Mucosa of stomach (tissue), 1 donor: ENCODE results near the gene NTRK2.

ENCODE experiments used
- H3K27me3 ChIP-seq: one replicate; pipeline ENCODE4 v1.7.0; 2013; ENCODE audit warnings: mild to moderate bottlenecking, low read length; ENCODE audit not compliant: control insufficient read depth, insufficient read depth
- H3K36me3 ChIP-seq: one replicate; pipeline ENCODE4 v1.7.0; 2013; ENCODE audit warnings: low read length; ENCODE audit not compliant: control insufficient read depth, insufficient read depth
- H3K4me1 ChIP-seq: one replicate; pipeline ENCODE4 v1.7.0; 2013; ENCODE audit warnings: mild to moderate bottlenecking, low read length; ENCODE audit not compliant: control insufficient read depth, insufficient read depth
- H3K4me3 ChIP-seq: one replicate; pipeline ENCODE4 v1.7.0; 2013; ENCODE audit warnings: low read length
- H3K9ac ChIP-seq: one replicate; pipeline ENCODE4 v1.7.0; 2013; ENCODE audit warnings: mild to moderate bottlenecking, low read length, moderate library complexity
- H3K9me3 ChIP-seq: one replicate; pipeline ENCODE4 v1.7.0; 2013; ENCODE audit warnings: mild to moderate bottlenecking, low read length, moderate library complexity; ENCODE audit not compliant: control insufficient read depth
- donor health status: Pancreatic carcinoma.

Gene NTRK2

DNA sequence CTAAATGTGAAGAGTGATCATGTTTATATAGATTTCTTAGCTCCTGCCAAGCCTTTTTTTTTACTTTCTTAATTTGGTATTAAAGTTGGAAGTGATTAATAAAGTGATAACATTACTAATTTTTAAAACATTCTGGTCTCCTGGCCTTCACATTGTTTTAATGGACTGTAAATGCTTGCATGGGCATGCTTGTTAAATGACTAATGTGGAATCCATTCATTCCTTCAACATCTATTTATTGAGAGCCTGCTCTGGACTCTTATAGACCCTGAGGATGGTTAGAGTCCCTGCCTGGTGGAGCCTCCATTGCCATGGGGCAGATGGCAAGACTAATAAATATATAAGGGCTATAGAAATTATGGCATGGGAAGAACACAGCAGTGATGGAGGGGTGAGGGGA is 103.5 kb downstream of the NTRK2 start:
- Histone ChIP-seq H3K9ac (no peak overlapping the region), H3K36me3 (no peaks in the 10 kb centered on the region), H3K9me3 (no peaks in the 10 kb centered on the region), H3K4me3 (no peak overlapping the region), H3K4me1 (no peaks in the 10 kb centered on the region), H3K27me3 (no peaks in the 10 kb centered on the region)

DNA sequence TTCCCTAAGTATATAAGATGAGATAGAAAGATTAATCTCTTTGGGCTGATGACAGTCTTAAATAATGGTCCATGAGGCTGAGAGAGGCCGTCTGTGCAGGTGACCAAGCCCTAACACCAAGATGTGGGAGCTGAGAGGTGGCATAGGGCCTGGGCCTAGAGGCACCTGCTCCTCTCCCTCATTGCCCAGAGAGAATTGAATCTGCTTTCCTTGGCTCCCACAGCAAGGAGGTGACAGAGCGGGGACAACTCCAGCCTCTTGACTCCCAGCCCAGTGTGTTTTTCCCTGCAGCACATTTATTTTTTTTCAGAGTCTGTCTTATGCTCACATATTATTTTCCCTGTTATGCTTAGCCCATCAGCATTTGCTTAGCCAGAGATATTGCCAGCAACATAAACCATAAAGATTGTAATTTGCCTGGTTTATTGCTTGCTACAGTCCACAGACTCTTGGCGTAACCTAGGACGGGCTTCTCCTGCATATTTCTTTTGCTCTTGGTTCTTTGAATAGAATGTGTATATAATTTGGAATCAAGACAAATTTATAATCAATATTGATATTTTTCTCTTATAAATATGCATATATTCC is 105.6 kb downstream of the NTRK2 start:
- Histone ChIP-seq H3K4me1 (no peaks in the 10 kb centered on the region), H3K4me3 (no peak overlapping the region), H3K27me3 (no peaks in the 10 kb centered on the region), H3K36me3 (no peaks in the 10 kb centered on the region), H3K9me3 (no peaks in the 10 kb centered on the region), H3K9ac (no peak overlapping the region)

GRCh38 chr9:84778570-84778969 is 109.0 kb downstream of the NTRK2 start:
- Histone ChIP-seq H3K9me3 (no peaks in the 10 kb centered on the region), H3K36me3 (no peaks in the 10 kb centered on the region), H3K4me1 (no peaks in the 10 kb centered on the region), H3K27me3 (no peaks in the 10 kb centered on the region), H3K4me3 (no peak overlapping the region), H3K9ac (no peak overlapping the region)

DNA sequence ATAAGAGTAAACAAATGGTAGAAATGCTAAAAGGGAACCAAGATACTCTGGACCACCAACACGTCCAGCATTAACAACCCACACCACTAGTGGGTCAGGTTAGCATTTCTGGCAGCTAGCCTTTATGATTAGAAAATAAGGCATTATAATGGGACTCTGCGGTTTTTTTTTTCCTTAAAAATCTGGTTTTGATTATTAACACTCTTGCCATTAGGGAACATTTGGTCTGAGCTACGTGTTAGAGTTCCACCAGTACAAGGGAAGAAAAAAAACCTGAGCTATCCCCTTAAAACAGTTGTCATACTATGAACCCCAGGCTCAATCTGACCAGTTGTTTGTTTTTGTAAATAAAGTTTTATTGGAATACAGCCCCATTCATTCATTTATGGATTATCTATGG is 110.4 kb downstream of the NTRK2 start:
- Histone ChIP-seq H3K4me1 (no peaks in the 10 kb centered on the region), H3K27me3 (no peaks in the 10 kb centered on the region), H3K4me3 (no peak overlapping the region), H3K9ac (no peak overlapping the region), H3K36me3 (no peaks in the 10 kb centered on the region), H3K9me3 (no peaks in the 10 kb centered on the region)

GRCh38 chr9:84780385-84780784 is 110.9 kb downstream of the NTRK2 start:
- H3K9ac ChIP-seq: no peak overlapping the region
- H3K4me3 ChIP-seq: no peak overlapping the region
- H3K9me3 ChIP-seq: no peaks in the 10 kb centered on the region
- H3K4me1 ChIP-seq: no peaks in the 10 kb centered on the region
- H3K36me3 ChIP-seq: no peaks in the 10 kb centered on the region
- H3K27me3 ChIP-seq: no peaks in the 10 kb centered on the region

DNA sequence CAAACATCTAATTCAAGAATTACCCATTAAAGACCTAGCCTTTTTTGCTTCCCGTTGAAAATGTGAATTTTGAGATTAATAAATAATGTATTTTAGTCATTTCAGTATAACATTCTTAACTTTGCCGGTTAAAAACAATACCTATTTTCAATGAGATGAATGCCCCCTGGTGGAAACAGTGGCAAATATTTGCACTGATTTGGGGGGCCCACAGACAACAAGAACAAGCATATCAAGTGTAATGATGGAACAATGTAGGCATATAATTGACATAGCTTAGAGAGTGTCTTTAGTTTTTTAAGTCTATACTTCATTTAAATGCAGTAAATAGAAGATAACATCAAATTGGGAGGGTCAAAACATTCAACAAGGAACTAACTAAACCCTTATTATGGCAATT is 111.9 kb downstream of the NTRK2 start:
- Histone ChIP-seq H3K4me3 (no peak overlapping the region), H3K4me1 (no peaks in the 10 kb centered on the region), H3K9me3 (no peaks in the 10 kb centered on the region), H3K27me3 (no peaks in the 10 kb centered on the region), H3K9ac (no peak overlapping the region), H3K36me3 (no peaks in the 10 kb centered on the region)

- Histone ChIP-seq H3K4me3 (no peak overlapping the region), H3K4me1 (no peaks in the 10 kb centered on the region), H3K9ac (no peak overlapping the region)
Observed at GRCh38 chr9:84781931-84782866, 112.7 kb downstream of the NTRK2 start.

DNA sequence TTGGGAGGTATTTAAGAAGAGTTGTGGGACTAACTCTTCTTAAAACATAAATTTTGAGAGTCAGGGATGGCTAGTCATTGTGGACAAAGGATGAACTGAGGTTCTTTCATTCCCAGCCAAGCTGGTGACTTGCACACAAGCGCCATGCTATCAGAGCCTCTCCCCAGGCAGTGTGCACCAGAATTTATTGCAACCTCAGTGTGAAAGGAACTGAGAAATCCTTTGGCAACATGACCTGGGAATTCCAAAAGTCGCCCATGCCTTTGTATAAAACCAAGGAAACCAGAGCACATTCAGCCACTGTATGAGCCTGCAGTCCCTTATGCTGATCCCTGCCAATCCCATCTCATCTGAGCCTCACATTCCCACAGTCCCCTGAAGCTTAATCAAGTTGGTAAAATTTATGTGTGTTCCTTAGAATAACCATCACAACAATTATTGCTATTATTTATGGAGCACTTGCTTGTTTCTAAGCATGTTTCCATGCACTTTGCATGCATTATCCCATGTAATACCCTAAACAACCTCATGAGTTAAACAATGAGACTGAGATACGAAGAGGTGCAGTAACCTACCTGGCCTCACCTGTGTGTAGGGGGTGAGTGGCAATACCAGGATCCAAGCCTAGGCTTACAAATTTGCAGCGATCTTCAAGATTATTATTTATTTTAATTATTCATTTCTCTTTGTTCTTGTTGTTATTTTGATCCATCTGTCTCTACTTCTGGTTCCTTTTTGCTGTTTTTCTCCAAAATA is 116.4 kb downstream of the NTRK2 start:
- no peaks in the 10 kb centered on the region for H3K4me1 ChIP-seq
- no peaks in the 10 kb centered on the region for H3K36me3 ChIP-seq
- no peaks in the 10 kb centered on the region for H3K27me3 ChIP-seq

More at GRCh38 chr9:84781931-84782866, 112.7 kb downstream of the NTRK2 start:
- Histone ChIP-seq H3K36me3 (no peaks in the 10 kb centered on the region), H3K27me3 (no peaks in the 10 kb centered on the region), H3K9me3 (no peaks in the 10 kb centered on the region)

DNA sequence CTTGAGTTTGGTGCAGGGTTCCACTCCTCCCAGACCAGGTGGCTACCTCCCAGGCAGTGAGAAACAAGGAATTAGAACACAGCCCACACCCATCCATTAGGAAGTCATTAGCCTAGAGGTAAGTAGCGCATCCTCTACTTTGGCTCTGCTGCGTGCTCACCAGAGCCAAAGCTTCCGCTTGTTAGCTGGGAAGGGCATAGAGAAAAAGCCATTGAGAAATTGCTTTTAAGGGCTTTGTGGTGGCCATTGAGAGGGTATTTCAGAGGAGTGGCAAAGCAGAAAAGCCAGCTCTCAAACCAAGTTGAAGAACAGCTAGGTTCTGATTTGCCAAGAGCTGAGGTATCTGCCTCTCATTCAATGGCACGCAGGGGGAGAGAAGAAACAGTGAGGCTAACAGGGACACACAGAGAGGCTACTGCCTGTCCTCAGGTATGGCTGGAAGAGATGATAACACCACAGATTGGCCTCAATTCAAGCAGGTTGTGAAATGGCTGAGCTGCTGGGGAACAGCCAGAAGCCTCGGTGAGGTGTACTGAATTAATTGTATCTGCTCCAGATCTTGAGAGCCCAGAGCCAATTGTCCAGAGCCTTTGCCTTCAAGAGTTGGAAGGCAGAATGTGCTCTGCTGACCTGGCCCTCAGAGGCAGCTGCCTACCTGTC is 119.4 kb downstream of the NTRK2 start:
- no peak overlapping the region for H3K4me3 ChIP-seq

More for the DNA sequence above, 116.4 kb downstream of the NTRK2 start:
- no peak overlapping the region for H3K9ac ChIP-seq
- H3K4me3 ChIP-seq: no peak overlapping the region
- H3K9me3 ChIP-seq: no peaks in the 10 kb centered on the region

DNA sequence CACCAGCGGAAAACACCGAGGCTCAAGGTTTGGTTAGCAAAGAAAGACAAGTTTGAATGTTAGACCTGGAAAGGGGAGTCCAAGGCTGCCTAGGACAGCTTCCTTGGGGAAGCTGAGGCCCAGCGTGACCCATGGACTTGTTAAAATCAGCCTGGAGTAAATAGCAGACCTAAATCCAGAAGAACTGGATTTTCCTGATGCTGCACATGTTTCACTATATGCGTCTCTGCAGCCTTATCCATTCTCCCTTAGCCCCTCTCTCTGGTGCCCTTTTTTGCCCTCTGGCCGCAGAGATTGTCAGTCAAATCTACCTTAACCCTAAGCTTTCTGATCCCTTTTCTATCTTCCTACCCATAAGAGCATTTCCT is 119.9 kb downstream of the NTRK2 start:
- no peaks in the 10 kb centered on the region for H3K27me3 ChIP-seq
- no peaks in the 10 kb centered on the region for H3K9me3 ChIP-seq
- no peaks in the 10 kb centered on the region for H3K4me1 ChIP-seq
- H3K9ac ChIP-seq: no peak overlapping the region
- H3K4me3 ChIP-seq: no peak overlapping the region
- H3K36me3 ChIP-seq: no peaks in the 10 kb centered on the region

More for the DNA sequence above, 119.4 kb downstream of the NTRK2 start:
- Histone ChIP-seq H3K9me3 (no peaks in the 10 kb centered on the region), H3K4me1 (no peaks in the 10 kb centered on the region), H3K27me3 (no peaks in the 10 kb centered on the region), H3K36me3 (no peaks in the 10 kb centered on the region), H3K9ac (no peak overlapping the region)

- no peaks in the 10 kb centered on the region for H3K36me3 ChIP-seq
- no peaks in the 10 kb centered on the region for H3K4me1 ChIP-seq
- no peak overlapping the region for H3K4me3 ChIP-seq
- H3K9me3 ChIP-seq: no peaks in the 10 kb centered on the region
- no peak overlapping the region for H3K9ac ChIP-seq
- no peaks in the 10 kb centered on the region for H3K27me3 ChIP-seq
Observed at GRCh38 chr9:84791643-84792042, 122.1 kb downstream of the NTRK2 start.
